Measurements from ENCODE around the gene ASB15.

ASB15 gene

GRCh38 chr7:123669485-123669884, 67.9 kb downstream of the ASB15 start:
- DNase-seq, result no peak

- DNase-seq, result no peak
Observed at GRCh38 chr7:123673137-123673732, 71.6 kb downstream of the ASB15 start.

DNA sequence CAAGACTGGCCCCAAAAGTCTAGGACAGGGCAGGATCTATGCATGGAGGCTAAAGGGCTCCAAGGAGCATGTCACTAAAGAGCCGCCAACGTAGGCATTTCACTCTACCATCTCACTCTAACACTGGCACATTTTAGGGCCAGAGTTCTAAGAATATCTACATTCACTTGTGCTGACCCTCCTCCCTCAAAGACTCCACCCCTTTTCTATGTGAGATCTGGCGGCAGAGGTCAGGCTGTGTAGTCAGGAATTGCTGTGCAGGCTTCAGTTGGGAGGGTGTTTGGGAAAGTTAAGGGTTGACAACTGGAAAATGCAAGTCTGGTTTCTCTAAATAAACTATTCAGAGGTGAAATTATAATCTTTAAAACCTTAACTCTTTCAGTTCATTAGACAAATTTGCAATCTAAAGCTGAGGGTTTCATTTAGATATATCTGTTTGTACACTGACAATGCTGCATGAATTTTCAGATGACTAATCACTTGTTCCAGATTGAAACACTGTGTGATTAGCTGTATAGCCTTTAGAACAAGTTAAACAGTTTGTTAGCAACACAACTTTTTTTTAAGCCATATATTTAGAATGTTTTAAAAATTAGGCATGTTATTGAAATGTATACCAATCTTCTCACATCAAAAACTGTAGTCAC, 72.3 kb downstream of the ASB15 start:
- DNase-seq, result no peak

GRCh38 chr7:123674399-123675180, 73.0 kb downstream of the ASB15 start:
- DNase-seq, result no peak

- no peak for DNase-seq
Observed at GRCh38 chr7:123675181-123675473, 73.5 kb downstream of the ASB15 start.

DNA sequence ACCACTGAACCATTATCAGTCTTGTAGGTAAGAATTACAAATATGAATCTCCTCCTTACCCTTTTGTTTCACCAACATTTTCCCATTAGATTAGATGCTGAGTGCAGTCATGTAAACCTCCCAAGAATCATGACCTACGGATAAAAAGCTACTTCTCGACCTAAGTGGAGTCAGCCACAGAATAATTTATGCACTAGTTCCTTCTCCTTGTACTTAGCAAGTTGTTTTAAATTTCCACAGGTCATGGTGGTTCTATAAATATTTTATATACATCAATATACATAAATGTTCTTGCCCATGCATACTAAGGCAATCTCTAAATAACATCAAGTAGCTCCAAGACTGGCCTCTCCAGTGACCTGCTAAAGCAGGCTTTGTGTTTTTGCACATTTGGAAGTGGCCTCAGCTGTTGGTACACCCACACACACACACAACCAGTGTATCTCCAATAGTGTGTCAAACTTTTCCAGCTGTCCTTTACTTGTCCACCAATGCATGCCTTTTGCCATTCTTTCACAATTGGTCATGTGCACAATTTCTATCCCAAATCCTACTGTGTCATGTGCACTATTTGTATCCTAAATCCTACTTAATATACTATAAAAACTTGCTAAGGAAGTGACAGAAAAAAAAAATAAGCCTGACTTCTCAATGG, 75.6 kb downstream of the ASB15 start:
- no peak for DNase-seq

DNA sequence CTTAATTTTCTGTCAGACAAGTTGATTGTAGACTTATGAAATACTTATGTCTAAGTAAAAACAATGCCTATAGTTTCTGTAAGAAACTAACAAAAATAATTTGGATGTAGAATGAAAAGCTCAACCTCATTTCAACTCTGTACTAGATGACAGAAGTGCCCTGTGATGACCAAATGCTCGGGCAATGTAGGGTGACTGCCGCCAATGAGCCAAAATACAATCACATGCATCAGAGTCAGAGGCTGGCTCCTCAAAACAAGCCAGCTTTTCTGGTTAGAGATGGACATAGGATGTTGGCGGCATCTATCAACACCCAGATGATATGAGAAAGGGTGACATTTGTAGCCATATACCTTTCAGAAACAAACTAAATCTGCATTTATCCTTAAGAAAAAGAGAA, 78.0 kb downstream of the ASB15 start:
- DNase-seq, result no peak

- no peak for DNase-seq
Observed at GRCh38 chr7:123680580-123680979, 79.0 kb downstream of the ASB15 start.

DNA sequence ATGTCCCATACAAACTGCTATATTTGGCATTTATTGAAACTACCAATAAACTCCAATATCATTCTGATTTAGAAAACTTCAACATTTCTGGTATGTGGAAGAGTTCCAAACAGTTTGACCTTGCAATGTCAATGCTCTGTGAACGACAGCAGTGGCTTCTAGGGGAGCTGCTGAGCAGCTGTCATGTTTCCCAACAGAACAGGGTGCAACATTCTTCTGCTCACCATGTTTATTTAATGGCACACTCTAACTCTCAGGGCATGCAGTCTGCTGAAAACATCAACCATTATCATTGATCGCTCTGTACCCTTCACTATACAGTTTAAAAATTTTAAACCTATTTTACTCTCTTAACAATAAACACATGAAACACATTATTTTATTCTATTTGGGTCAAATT, 79.9 kb downstream of the ASB15 start:
- no peak for DNase-seq

GRCh38 chr7:123682690-123683089, 81.1 kb downstream of the ASB15 start:
- no peak for DNase-seq

DNA sequence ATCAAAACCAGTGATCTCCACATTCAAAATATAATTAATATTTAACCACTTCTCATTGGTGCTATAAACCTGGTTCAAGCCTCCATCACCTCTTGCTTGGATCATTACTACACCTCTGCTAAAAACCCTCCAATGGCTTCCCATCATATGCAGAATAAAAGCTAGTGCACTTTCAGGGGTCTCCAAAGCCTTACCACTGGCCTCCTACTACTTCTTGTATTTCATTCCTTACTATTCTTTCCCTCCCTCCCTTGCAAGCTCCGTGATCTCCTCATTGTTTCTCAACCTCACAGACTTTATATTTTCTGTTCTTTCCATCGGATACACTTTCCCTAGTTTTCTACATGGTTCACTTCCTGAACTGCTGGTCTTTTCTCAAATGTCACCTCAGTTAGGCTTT, 85.5 kb downstream of the ASB15 start:
- DNase-seq, result no peak

- no peak for DNase-seq
Observed at GRCh38 chr7:123687727-123688126, 86.1 kb downstream of the ASB15 start.

Data from activated CD8-positive, alpha-beta memory T cell treated with anti-CD3 and anti-CD28 coated beads for 24 hours (primary cell).